ENCODE data around the gene RUNX3. TPM values are rescaled to one million over a fixed set of nuclear protein-coding genes. Genes with fewer than 3 reads are reported as not detected.
A peak's percentile ranks its signal among the peaks of the same experiment; 100 is the strongest.

The RUNX3 gene
- total RNA-seq, 1 experiment from 2014 or later, result not detected

- DNase-seq (ENCODE audit: low read depth), result no peak
These were observed 447 bp downstream of the RUNX3 start for GRCh38 chr1:24929398-24930259.

- no peak for DNase-seq (ENCODE audit: low read depth)
These were observed 1.2 kb downstream of the RUNX3 start for GRCh38 chr1:24928689-24929397.

DNA sequence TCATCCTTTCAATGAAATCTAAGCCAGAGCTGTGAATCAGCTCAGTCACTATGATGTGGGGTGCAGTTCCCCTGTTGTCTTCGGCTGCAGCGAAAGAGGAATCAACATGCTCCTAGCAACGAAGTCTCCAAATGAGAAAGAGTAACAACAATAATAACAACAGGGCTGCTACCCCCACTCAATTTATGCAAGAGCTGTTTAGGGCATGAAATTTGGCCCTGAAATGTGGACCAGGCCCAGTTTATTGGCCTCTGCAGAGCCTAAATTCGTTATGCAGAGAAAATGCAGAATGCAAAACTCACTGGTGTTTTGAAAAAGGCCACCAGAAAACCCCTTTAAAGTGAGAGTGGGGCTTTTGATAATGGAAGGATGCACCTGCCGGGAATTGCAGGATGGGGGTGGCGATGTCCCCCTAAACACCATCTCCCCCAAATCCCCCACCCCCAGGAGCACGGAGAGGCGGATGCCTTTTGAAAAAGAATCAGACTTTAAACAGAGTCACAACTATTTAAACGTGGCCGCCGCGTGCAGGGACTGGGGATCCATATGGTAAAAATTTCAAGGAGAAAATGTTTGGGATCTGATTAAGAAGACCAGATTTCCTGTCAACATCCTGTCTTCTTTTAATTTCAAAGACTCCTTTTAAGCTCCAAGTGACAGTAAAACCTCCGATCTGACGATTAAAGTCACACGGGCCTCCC, 1.9 kb downstream of the RUNX3 start:
- no peak for DNase-seq (ENCODE audit: low read depth)

- DNase-seq (ENCODE audit: low read depth), result no peak
These were observed 2.6 kb downstream of the RUNX3 start for GRCh38 chr1:24927473-24927872.

GRCh38 chr1:24926563-24927249, 3.4 kb downstream of the RUNX3 start:
- DNase-seq (ENCODE audit: low read depth), result no peak

GRCh38 chr1:24925963-24926362, 4.1 kb downstream of the RUNX3 start:
- no peak for DNase-seq (ENCODE audit: low read depth)

GRCh38 chr1:24925082-24925779, 4.8 kb downstream of the RUNX3 start:
- DNase-seq (ENCODE audit: low read depth), result no peak

DNA sequence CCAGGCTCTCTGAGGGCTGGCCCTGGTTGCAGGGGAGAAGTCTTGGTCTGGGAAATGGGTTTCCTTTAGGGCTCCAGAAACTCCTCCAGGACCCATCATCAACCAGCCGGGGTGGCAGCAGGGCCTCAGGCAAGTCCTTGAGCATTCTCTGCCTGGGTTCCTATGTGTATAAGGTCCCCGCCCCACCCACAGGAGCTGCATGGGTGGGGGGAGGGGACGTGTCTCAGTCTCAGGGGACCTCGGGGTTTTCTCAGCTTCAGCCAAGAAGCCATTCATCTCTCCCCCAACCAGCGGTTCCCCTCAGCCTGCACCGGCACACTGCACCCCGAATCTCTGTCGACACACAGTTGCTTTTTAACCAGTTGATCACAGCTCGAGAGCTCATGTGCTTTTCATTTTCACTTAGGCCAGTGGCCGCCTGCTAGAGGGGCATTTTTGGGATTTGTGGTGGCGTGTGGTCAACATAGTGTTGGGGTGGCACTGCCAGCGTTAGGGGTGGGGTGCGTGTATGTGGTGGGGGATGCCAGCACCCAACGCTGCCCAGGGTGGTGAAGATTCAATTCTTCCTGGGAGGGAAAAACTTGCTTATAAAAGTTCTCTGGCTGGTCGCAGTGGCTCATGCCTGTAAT, 6.5 kb downstream of the RUNX3 start:
- DNase-seq (ENCODE audit: low read depth), result no peak

DNA sequence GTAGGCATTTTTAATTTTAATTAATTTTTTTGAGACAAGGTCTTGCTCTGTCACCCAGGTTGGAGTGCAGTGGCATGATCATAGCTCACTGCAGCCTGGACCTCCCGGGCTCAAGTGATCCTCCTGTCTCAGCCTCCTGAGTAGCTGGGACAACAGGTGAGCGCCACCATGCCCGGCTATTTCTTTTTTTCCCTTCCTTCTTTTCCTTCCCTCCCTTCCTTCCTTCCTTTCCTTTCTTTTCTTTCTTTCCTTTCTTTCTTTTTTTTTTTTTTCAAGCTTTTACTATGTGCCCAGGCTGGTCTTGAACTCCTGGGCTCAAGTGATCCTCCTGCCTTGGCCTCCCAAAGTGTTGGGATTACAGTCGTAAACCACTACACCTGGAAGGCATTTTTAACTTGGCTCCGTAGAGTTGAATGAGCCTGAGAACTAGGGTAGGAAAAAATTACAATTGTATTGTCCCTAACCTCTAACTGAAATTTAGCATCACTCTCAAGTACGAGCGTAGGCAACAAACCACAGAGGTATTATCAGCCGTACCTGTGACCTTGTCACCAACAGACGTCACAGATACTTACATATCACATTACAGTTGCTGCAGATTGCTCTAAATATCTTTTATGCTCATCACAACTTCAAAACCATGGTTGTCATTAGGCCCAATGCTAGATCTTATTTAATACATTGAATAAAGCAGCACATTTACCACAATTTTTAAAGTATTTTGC, 8.0 kb downstream of the RUNX3 start:
- no peak for DNase-seq (ENCODE audit: low read depth)

DNA sequence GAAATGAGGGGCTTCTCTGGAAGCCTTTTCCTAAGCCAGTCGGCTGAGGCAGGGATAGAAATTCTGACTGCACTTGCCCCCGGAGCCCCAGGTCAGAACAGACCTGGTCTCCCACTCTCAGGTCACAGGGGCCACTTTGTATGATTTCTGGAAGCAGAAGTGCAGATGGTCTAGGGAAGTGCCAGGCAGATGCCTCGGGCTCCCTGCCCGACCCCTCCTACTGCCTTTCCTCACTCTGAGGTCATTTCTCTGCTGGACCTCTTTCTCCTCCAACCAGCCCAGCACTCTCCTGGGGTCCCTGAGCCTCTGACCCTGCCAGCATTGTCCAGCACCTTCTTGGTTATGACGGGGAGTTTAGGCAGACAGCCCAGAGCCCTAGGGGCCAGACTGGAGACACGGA, 8.7 kb downstream of the RUNX3 start:
- DNase-seq (ENCODE audit: low read depth), result no peak

DNA sequence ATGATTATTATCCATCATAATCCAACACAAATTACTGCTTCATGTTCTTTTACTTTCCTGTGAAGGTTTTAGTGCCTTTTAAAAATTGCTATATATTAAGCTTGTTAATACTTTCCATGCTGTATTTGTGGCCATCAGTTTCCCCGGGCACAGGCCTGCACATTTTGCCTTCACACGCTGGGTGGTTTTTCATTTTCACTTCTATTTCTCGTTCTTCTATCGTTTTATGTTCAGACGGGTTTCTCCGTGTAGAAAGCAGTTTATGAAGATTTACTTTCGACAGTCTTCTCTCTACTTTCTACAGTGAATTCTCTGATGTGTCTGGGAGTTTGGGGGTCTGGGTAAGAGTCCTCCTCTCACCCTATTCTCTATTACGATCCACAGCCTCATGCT, 9.5 kb downstream of the RUNX3 start:
- no peak for DNase-seq (ENCODE audit: low read depth)

DNA sequence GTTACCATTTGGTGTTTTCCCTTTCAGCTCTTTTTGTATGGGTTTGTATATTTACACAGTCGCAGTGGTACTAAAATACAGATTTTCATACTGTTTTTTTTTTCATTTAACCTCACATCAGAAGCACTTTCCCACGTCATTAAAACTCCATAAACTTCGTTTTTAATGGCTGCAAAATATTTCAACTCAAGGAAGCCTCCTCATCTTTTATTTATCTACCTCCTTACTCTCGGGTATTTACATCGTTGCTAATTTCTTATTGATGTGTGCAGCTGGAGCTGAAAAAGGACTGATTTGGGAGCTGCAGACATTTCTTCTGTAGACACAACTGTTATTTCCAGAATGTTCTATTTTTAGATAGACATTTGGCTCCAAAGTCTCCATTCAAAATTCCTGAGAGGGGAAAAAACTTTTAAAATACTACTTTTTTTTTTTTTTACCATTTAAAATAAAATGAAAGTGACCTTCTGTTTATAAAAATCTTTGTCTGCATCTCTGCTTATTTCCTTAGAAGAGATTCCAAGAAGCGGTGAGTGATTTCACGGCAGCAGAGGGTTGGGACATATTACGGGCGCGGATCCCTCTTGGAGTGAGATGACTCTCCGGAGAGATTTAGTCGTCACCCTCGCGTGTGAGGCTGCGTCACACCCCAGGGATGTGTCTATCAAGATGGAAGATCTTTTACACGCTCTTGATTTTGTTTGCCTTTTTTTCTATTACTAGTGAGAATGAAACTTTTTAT, 10.1 kb downstream of the RUNX3 start:
- peak; percentile 69 for DNase-seq (ENCODE audit: low read depth)

DNA sequence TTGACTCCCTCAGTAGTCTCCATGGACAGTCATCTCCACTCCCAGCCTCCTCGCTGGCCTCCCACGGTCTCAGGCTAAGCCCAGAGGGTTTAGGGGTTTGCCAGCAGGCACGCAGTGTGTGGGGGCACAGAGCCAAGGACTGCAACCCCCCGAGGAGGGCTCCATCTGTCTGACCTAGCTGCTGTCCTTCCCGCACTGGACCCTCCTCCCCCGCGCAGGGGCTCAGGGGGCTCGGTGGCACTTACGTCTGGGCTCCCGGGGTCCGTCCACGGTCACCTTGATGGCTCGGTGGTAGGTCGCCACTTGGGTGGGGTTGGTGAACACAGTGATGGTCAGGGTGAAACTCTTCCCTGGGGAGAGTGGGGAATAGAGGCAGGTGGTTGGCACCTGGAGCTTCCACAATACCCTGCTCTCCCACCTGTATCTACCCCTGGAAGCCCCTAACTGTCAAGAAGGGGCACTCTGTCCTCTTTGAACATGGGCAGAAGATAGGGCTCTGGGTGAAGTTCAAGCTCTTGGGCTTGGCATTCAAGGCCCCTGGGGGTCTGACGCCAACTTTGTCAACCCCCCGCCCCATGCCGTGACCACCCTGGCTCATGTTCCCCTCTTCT, 11.0 kb downstream of the RUNX3 start:
- no peak for DNase-seq (ENCODE audit: low read depth)

DNA sequence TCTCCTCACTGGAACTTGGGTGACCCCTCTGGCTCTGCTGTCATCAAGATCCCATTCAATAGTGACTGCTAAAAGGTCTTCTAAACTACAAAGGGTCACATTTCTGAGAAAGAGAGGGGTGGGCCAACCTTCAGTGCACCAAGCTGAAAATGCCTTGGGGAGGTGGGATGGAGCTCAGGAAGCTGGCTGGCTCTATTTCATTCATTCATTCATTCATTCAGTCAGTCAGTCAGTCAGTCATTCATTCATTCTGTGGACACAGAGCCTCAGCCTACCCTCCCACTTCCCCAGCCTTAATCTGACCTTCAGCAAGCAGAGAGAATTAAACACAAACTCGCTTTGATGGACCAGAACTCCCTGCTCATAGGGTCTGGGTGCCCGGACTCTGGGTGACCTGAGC, 11.7 kb downstream of the RUNX3 start:
- DNase-seq (ENCODE audit: low read depth), result no peak

DNA sequence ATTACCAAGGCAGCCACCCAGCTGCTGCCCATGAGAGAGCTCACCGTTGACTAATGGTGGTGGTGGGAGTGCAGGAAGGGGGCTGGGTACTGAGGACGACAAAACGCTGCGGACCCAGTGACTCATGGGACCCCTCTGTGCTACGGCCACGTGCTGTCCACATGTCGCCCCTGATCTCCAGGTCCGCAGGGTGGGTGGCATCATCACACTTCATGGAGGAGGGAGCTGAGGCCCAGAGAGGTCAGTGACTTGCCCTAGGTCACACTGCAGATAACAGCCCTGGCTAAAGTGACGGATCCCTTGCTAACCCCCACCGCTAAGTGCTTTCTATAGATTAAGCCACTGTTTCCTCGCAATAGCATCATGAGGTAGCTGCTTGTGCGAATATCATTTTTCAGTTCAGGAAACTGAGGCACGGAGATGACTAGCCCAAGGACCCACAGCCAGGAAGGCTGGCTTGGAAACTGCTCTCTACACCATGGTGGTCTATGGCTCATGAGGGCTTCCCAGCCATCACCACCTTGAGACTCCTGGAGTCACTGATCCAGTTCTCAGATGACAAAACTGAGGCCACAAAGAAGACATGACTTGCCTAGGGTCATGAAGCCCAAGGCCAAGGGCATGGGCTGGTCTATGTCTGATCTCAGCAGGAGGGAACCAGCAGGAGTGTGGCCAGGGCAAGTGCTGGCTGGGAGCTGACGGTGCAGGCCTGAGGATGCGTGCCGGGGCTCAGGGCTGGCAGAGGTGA, 12.6 kb downstream of the RUNX3 start:
- DNase-seq (ENCODE audit: low read depth), result no peak

DNA sequence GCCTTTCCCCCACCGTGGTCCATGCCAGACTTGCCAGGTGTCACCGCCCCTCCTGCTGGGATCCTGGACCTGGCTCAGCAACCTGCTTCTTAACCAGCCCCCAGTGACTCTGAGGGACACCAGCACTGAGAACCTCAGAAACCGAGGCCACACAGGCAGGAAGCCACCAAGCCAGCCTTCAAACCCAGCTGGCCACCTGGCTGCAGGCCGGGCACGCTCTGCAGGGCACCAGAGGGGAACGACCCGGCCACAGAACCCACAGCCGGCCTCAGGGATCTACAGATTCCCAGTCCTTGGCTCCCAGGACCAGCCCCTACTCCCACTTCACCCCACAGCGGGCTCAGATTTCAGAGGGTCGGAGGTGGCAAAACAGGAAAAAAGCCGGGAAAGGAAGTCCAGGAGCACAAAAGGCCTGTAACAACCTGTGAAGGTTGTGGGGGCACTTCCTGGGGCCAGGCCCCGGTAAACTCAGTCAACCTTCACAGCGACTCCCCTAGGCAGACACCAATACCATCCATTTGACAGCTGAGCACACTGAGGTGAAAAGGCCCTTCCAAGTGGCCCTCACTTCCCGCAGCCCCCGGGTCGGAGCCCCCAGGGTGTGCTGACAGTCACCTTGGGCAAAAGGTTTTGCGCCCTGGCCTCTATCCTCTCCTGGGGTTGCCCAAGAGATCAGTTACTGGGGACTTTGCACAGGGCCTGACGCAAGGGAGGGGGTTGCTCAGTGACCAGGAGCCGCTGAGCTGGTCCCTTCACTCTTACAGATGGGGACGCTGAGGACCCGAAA, 14.1 kb downstream of the RUNX3 start:
- no peak for DNase-seq (ENCODE audit: low read depth)
